ENCODE results near the gene HJURP.
"Not testable (repeated sequence)": the region's sequence is repeated elsewhere in the genome, so short reads cannot be mapped to it uniquely, and the experiment has no call there.

- not testable (repeated sequence) for TF ChIP-seq CTCF, EP300 (IDR thresholded peaks at IDR 0.05)
Observed at GRCh38 chr2:233872125-233872524, 17.8 kb upstream of the HJURP start.
